ENCODE measurements around the gene SMOC2.

The SMOC2 gene

GRCh38 chr6:168440520-168441433 is at the start of gene SMOC2:
TSS of gene SMOC2 (plus strand) at chr6:168441184. CDS start at chr6:168441371, 187 bp downstream.
- no peak for DNase-seq (ENCODE audit: low read depth in 2 of 2)

GRCh38 chr6:168393126-168393870 is 47.7 kb upstream of the SMOC2 start:
- no peak for DNase-seq (ENCODE audit: low read depth in 2 of 2)

GRCh38 chr6:168394606-168395005 is 46.4 kb upstream of the SMOC2 start:
- DNase-seq (ENCODE audit: low read depth in 2 of 2), result no peak

GRCh38 chr6:168395983-168396382 is 45.0 kb upstream of the SMOC2 start:
- no peak for DNase-seq (ENCODE audit: low read depth in 2 of 2)

- DNase-seq (ENCODE audit: low read depth in 2 of 2), result no peak
Measured at GRCh38 chr6:168396561-168396960, 44.4 kb upstream of the SMOC2 start.

- no peak for DNase-seq (ENCODE audit: low read depth in 2 of 2)
Measured at GRCh38 chr6:168397012-168397411, 44.0 kb upstream of the SMOC2 start.

GRCh38 chr6:168400037-168400436 is 40.9 kb upstream of the SMOC2 start:
- DNase-seq (ENCODE audit: low read depth in 2 of 2), result no peak

- DNase-seq (ENCODE audit: low read depth in 2 of 2), result no peak
Measured at GRCh38 chr6:168403370-168404005, 37.5 kb upstream of the SMOC2 start.

- no peak for DNase-seq (ENCODE audit: low read depth in 2 of 2)
Measured at GRCh38 chr6:168404560-168404959, 36.4 kb upstream of the SMOC2 start.

- no peak for DNase-seq (ENCODE audit: low read depth in 2 of 2)
Measured at GRCh38 chr6:168407842-168408241, 33.1 kb upstream of the SMOC2 start.

GRCh38 chr6:168408504-168409136 is 32.4 kb upstream of the SMOC2 start:
- no peak for DNase-seq (ENCODE audit: low read depth in 2 of 2)

- DNase-seq (ENCODE audit: low read depth in 2 of 2), result no peak
Measured at GRCh38 chr6:168410035-168410434, 30.9 kb upstream of the SMOC2 start.

GRCh38 chr6:168410554-168411011 is 30.4 kb upstream of the SMOC2 start:
- DNase-seq (ENCODE audit: low read depth in 2 of 2), result no peak

- no peak for DNase-seq (ENCODE audit: low read depth in 2 of 2)
Measured at GRCh38 chr6:168411130-168411529, 29.9 kb upstream of the SMOC2 start.

GRCh38 chr6:168411793-168412192 is 29.2 kb upstream of the SMOC2 start:
- DNase-seq (ENCODE audit: low read depth in 2 of 2), result no peak

- no peak for DNase-seq (ENCODE audit: low read depth in 2 of 2)
Measured at GRCh38 chr6:168412456-168412855, 28.5 kb upstream of the SMOC2 start.

- no peak for DNase-seq (ENCODE audit: low read depth in 2 of 2)
Measured at GRCh38 chr6:168413018-168413720, 27.8 kb upstream of the SMOC2 start.

- DNase-seq (ENCODE audit: low read depth in 2 of 2), result no peak
Measured at GRCh38 chr6:168413856-168414255, 27.1 kb upstream of the SMOC2 start.

- no peak for DNase-seq (ENCODE audit: low read depth in 2 of 2)
Measured at GRCh38 chr6:168414336-168415097, 26.5 kb upstream of the SMOC2 start.

Data from stimulated activated CD8-positive, alpha-beta memory T cell treated with anti-CD3 and anti-CD28 coated beads, Interleukin-7, amount 100 ng/mL, for 1 hour (primary cell).